Glutamatergic neuron (in vitro differentiated cells): Measurements from ENCODE around the gene SLC39A9. TPM values are rescaled to one million over a fixed set of nuclear protein-coding genes. Genes with fewer than 3 reads are reported as not detected.

Source experiments
- DNase-seq: peaks from one replicate; pipeline ENCODE4 v3.0.0; 2022
- H3K27ac Mint-ChIP-seq: one replicate; pipeline ENCODE4 v1.8.0; 2020; ENCODE audit warnings: mild to moderate bottlenecking, mixed read lengths, inconsistent platforms; ENCODE audit not compliant: unreplicated experiment
- H3K27me3 Mint-ChIP-seq: one replicate; pipeline ENCODE4 v1.8.0; 2020; ENCODE audit warnings: mild to moderate bottlenecking, moderate library complexity, mixed read lengths, inconsistent platforms; ENCODE audit not compliant: unreplicated experiment
- H3K36me3 Mint-ChIP-seq: one replicate; pipeline ENCODE4 v1.8.0; 2020; ENCODE audit warnings: mild to moderate bottlenecking, mixed read lengths, inconsistent platforms; ENCODE audit not compliant: unreplicated experiment
- H3K4me1 Mint-ChIP-seq: one replicate; pipeline ENCODE4 v1.8.0; 2020; ENCODE audit warnings: mild to moderate bottlenecking, low read depth, mixed read lengths, inconsistent platforms; ENCODE audit not compliant: unreplicated experiment
- H3K4me3 Mint-ChIP-seq: one replicate; pipeline ENCODE4 v1.8.0; 2020; ENCODE audit warnings: mild to moderate bottlenecking, mixed read lengths, inconsistent platforms; ENCODE audit not compliant: unreplicated experiment
- H3K9me3 Mint-ChIP-seq: one replicate; pipeline ENCODE4 v1.8.0; 2020; ENCODE audit warnings: mild to moderate bottlenecking, moderate library complexity, mixed read lengths, inconsistent platforms; ENCODE audit not compliant: unreplicated experiment
- total RNA-seq: library from RNA; stranded (reverse); fragmentation: NEBNext Ultra II Directional; extraction: Animal tissue kit (Norgen Biotek cat#: 25700); gene quantifications from one replicate; pipeline ENCODE4 v1.2.1, GENCODE V29; 2021; ENCODE audit not compliant: unreplicated experiment
- TF ChIP-seq, protein P1 (sequence below): fragments of 200-600 bp; sonication (generic); IDR thresholded peaks from one replicate; pipeline ENCODE4 v1.5.0; 2021; ENCODE audit not compliant: partially characterized antibody, unreplicated experiment

Gene SLC39A9
- total RNA-seq, 1 donor from 2014 or later: 56.4 TPM

DNA sequence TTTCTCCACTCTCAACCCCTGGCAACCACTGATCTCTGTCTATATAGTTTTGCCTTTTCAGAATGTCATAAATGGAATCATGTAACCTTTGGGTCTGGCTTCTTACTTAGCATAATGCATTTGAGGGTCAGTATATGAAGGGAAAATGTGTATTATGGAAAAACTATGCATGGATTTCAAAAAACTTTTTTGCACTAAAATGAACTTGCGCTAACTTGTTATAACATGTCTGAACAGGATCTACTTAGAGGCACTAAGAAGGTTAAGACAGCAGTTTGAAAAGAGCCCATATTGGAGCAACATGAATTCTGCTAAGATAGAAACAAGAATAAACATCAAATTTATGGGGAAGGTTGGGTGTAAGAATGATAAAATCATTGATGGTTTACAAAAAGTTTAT lies 29.1 kb downstream of the SLC39A9 start:
- Mint-ChIP-seq H3K4me1 (no peaks in the 10 kb centered on the region), H3K36me3 (peaks cover 9% of the 10 kb centered on the region), H3K4me3 (no peak overlapping the region), H3K27ac (no peak overlapping the region), H3K27me3 (peaks cover under 1% of the 10 kb centered on the region), H3K9me3 (peaks cover 2% of the 10 kb centered on the region)
- TF ChIP-seq, protein P1, sequence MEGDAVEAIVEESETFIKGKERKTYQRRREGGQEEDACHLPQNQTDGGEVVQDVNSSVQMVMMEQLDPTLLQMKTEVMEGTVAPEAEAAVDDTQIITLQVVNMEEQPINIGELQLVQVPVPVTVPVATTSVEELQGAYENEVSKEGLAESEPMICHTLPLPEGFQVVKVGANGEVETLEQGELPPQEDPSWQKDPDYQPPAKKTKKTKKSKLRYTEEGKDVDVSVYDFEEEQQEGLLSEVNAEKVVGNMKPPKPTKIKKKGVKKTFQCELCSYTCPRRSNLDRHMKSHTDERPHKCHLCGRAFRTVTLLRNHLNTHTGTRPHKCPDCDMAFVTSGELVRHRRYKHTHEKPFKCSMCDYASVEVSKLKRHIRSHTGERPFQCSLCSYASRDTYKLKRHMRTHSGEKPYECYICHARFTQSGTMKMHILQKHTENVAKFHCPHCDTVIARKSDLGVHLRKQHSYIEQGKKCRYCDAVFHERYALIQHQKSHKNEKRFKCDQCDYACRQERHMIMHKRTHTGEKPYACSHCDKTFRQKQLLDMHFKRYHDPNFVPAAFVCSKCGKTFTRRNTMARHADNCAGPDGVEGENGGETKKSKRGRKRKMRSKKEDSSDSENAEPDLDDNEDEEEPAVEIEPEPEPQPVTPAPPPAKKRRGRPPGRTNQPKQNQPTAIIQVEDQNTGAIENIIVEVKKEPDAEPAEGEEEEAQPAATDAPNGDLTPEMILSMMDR: no peak
- DNase-seq: no peak

DNA sequence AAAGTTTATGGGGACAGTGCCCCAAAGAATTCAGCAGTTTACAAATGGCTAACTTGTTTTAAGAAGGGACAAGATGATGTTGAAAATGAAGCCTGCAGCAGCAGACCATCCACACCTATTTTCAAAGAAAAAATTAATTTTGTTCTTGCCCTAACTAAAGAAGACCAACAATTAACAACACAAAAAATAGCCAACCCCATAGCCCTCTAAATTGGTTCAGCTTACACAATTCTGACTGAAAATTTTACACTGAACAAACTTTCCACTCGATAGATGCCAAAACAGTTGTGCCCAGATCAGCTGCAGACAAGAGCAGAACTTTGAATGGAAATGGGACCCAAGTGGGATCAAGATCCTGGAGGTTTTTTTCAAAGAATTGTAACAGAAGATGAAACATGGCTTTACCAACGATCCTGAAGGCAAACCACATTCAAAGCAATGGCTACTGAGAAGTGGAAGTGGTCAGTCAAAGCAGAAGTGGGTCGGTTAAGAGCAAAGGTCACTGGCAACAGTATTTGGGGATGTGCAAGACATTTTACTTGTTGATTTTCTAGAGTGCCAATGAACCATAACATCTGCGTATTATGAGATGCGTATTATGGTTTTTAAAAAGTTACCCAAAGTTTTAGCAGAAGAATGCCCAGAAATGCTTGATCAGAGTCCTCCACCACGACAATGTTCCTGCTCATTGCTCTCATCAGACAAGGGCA lies 30.0 kb downstream of the SLC39A9 start:
- H3K27ac Mint-ChIP-seq: no peak overlapping the region
- peaks cover 9% of the 10 kb centered on the region for H3K36me3 Mint-ChIP-seq
- DNase-seq: no peak
- no peaks in the 10 kb centered on the region for H3K27me3 Mint-ChIP-seq
- H3K4me1 Mint-ChIP-seq: no peaks in the 10 kb centered on the region
- TF ChIP-seq, protein P1: no peak
- no peak overlapping the region for H3K4me3 Mint-ChIP-seq
- H3K9me3 Mint-ChIP-seq: peaks cover 2% of the 10 kb centered on the region

DNA sequence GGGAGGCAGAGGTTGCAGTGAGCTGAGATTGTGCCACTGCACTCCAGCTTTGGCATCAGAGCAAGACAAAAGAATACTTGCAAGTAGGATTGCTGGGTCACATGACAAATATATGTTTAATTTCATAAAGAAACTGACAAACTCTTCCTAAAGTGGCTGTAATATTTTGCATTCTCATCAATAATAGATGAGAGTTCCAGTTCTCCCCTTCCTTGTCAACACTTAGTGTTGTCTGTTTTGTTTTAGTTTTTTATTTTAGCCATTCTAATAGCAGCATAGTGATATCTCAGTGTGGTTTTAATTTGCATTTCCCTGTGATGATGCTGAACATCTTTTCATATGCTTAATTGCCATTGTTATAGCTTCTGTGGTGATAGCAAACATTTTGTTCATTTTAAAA lies 31.2 kb downstream of the SLC39A9 start:
- no peaks in the 10 kb centered on the region for H3K27me3 Mint-ChIP-seq
- H3K4me3 Mint-ChIP-seq: no peak overlapping the region
- peaks cover 9% of the 10 kb centered on the region for H3K36me3 Mint-ChIP-seq
- DNase-seq: no peak
- no peaks in the 10 kb centered on the region for H3K4me1 Mint-ChIP-seq
- no peak overlapping the region for H3K27ac Mint-ChIP-seq
- TF ChIP-seq, protein P1: no peak
- peaks cover 2% of the 10 kb centered on the region for H3K9me3 Mint-ChIP-seq

DNA sequence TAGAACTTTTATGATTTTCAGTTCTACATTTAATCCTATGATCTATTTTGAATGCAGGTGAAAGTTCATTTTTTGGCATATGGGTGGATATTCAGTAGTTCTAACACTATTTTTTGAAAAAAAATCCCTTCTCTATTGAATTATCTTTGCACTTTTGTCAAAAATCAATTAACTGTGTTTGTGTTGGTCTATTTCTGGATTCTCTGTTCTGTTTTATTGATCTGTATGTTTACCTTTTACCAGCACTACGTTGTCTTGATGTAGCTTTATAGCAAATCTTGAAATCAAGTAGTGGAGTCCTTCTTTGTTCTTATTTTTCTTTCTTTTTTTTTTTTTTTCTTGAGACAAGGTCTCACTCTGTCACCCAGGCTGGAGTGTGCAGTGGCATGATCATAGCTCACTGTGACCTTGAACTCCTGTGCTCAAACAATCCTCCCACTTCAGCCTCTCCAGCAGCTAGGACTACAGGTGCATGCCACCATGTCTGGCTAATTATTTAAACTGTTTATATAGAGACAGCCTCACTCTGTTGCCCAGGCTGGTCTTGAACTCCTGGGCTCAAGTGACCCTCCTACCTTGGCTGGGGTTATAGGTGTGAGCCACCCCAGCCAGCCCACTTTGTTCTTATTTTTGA lies 31.9 kb downstream of the SLC39A9 start:
- TF ChIP-seq, protein P1: no peak
- Mint-ChIP-seq H3K27me3 (no peaks in the 10 kb centered on the region), H3K4me3 (no peak overlapping the region), H3K4me1 (no peaks in the 10 kb centered on the region), H3K27ac (no peak overlapping the region), H3K9me3 (peaks cover 2% of the 10 kb centered on the region), H3K36me3 (peaks cover 9% of the 10 kb centered on the region)
- no peak for DNase-seq

DNA sequence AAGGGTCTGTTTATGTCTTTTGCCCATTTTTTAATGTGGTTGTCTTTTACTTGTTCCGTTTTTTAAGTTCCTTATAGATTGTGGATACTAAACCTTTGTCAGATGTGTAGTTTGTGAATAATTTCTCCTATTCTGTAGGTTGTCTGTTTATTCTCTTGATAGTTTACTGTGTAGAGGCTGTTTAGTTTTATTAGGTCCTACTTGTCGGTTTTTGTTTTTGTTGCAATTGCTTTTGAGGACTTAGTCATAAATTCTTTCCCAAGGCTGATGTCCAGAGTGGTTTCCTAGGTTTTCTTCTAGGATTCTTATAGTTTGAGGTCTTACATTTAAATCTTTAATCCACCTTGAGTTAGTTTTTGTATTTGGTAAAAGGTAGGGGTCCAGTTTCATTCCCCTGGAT lies 33.9 kb downstream of the SLC39A9 start:
- H3K4me1 Mint-ChIP-seq: no peaks in the 10 kb centered on the region
- peaks cover 1% of the 10 kb centered on the region for H3K27me3 Mint-ChIP-seq
- TF ChIP-seq, protein P1: no peak
- H3K9me3 Mint-ChIP-seq: peaks cover 2% of the 10 kb centered on the region
- DNase-seq: no peak
- no peak overlapping the region for H3K27ac Mint-ChIP-seq
- H3K4me3 Mint-ChIP-seq: no peak overlapping the region
- H3K36me3 Mint-ChIP-seq: peaks cover 9% of the 10 kb centered on the region
